Measurements from ENCODE around the gene BOD1L1.

The BOD1L1 gene

DNA sequence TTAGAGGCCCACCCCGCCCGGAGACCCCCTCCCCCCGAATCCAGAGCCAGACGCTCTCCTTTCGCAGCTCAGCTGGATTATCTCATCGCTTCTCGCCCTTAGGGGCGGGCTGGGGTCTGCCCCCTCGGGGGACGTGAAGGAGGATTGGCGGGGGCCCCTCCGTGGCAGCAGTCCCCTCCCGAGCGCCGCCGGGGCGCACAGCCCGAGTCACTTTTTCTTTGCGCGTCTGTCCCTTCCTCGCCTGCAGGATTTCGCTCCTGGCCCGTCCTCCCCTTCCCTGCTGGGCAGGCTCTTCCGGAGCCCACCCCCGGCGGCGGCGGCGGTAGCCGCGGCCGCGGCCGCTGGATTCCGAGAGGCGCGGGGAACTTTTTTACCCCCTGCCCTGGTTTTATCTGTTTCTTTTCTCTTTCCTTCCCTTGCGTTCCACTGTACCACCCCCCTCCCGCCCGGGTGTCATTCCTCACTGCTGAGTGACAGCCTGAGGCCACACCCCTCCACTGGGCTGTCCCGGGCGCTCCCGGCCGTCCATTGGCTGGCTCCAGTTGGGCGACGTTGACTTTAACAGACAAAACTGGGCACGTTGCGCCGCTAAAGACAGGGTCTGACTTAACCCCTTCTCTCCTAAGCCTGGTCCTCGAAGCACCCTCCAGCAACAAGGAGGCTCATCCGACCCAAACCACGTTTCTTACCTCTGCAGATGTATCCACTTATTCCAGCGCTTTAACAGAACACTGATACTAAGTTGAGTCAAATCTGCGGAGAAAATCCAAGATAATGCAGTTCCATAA lies 82.7 kb downstream of the BOD1L1 start:
- Histone ChIP-seq H3K4me2 (ENCODE audit: insufficient read depth, low read length, poor library complexity, severe bottlenecking) (peak overlapping the region; percentile 94), H3K9me3 (replicated peaks in 1 of 2; ENCODE audit: control insufficient read depth in 2 of 2, insufficient read depth in 1 of 2, low read depth in 1 of 2, low read length in 2 of 2) (peaks cover 0 to 35% of the 10 kb centered on the region in 2 donors), H4K8ac (ENCODE audit: low read depth, low read length) (no peak overlapping the region), H2BK5ac (ENCODE audit: low read length) (no peak overlapping the region), H3K18ac (ENCODE audit: low read length) (peak overlapping the region; percentile 35), H3K14ac (ENCODE audit: low read length) (no peak overlapping the region), H2AK5ac (ENCODE audit: low read depth, low read length) (no peak overlapping the region), H3K4me3 (ENCODE audit: low read length in 2 of 2) (peak overlapping the region; percentile 52 to 81), H3K9ac (ENCODE audit: low read depth, low read length, poor library complexity) (no peak overlapping the region), H2BK120ac (ENCODE audit: low read depth, low read length) (no peak overlapping the region), H3K23ac (ENCODE audit: low read depth, low read length, poor library complexity) (no peak overlapping the region), H2BK15ac (ENCODE audit: low read length) (no peak overlapping the region), H3K79me1 (ENCODE audit: low read depth, low read length) (peaks cover 2% of the 10 kb centered on the region), H3K27ac (replicated peaks; ENCODE audit: low read length) (no peak overlapping the region), H3K4ac (ENCODE audit: low read length) (no peak overlapping the region), H4K91ac (ENCODE audit: low read depth, low read length, poor library complexity) (no peak overlapping the region), H3K4me1 (ENCODE audit: control insufficient read depth in 2 of 2, insufficient read depth in 1 of 2, low read depth in 1 of 2, low read length in 2 of 2) (peaks cover 2 to 10% of the 10 kb centered on the region in 2 donors), H2AFZ (ENCODE audit: low read length) (peak overlapping the region; percentile 82), H3K36me3 (replicated peaks in 1 of 2; ENCODE audit: control insufficient read depth in 2 of 2, insufficient read depth in 2 of 2, low read length in 2 of 2) (peaks cover 0 to 18% of the 10 kb centered on the region in 2 donors), H3K27me3 (ENCODE audit: control insufficient read depth in 3 of 3, insufficient read depth in 3 of 3, low read depth in 1 of 3, low read length in 3 of 3) (peaks cover 45 to 78% (median 57%) of the 10 kb centered on the region in 3 experiments), H2BK12ac (ENCODE audit: low read length) (no peak overlapping the region)
- DNase-seq (ENCODE audit: low spot score) = peak; percentile 77
- WGBS, 2 donors (ENCODE audit: extremely low coverage in 2 of 2, insufficient read length in 2 of 2, insufficient replicate concordance in 1 of 2) = no CpG with 5 or more reads among the region's 54 CpGs

DNA sequence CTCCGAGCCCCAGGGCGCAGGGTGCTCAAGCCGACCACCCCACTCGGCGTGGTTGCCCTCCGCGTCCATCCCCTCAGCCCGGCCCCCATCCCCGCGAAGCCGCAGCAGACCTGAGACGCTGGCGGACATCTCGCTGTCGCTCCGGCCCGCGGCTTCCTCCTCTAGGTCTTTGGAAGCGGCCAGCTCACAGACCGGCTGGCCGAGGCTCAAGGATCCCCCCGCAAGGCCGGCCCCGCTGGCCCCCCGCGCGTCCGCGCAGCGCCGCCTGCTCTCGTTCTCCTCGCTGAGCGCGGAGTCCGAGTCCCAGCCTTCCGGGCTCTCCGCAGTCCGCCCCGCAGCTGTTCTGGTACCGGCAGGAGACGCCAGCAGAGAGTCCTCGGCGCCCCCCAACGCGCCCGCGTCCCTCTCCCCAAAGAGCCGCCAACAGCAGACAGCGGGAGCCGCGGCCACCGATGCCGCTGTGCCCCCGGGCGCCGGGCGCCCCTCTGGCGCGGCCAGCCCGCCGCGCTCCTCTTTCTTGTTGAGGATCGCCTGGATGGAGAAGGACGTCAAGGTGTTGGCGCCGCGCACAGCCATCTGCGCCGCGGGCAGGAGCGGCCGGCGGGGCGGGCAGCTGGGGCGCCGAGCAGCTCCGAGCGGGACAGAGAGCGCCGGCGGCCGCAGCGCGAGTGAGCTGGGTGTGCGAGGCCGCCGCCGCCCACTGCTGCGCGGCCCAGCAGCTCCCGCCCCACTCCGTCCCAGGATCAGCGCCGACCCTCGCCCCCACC lies 83.5 kb downstream of the BOD1L1 start, which contains the start of gene NKX3-2:
NKX3-2 (minus strand) TSS at position 670 of the 767 bp plus-strand sequence; CDS start at position 576, 94 bp downstream.
- Histone ChIP-seq H3K36me3 (replicated peaks in 1 of 2; ENCODE audit: control insufficient read depth in 2 of 2, insufficient read depth in 2 of 2, low read length in 2 of 2) (peaks cover 0 to 18% of the 10 kb centered on the region in 2 donors), H3K4me3 (ENCODE audit: low read length in 2 of 2) (peak within 1 kb of the TSS; percentile 52 to 81), H2BK15ac (ENCODE audit: low read length) (no peak within 1 kb of the TSS), H3K4ac (ENCODE audit: low read length) (no peak within 1 kb of the TSS), H2AFZ (ENCODE audit: low read length) (peak within 1 kb of the TSS; percentile 82), H4K8ac (ENCODE audit: low read depth, low read length) (no peak within 1 kb of the TSS), H3K9me3 (replicated peaks in 1 of 2; ENCODE audit: control insufficient read depth in 2 of 2, insufficient read depth in 1 of 2, low read depth in 1 of 2, low read length in 2 of 2) (peaks cover 0 to 41% of the 10 kb centered on the region in 2 donors), H2BK120ac (ENCODE audit: low read depth, low read length) (no peak within 1 kb of the TSS), H3K23ac (ENCODE audit: low read depth, low read length, poor library complexity) (no peak within 1 kb of the TSS), H3K9ac (ENCODE audit: low read depth, low read length, poor library complexity) (peak within 1 kb of the TSS; percentile 70), H3K27ac (replicated peaks; ENCODE audit: low read length) (no peak within 1 kb of the TSS), H2BK12ac (ENCODE audit: low read length) (no peak within 1 kb of the TSS), H3K79me1 (ENCODE audit: low read depth, low read length) (peaks cover 2% of the 10 kb centered on the region), H3K4me2 (ENCODE audit: insufficient read depth, low read length, poor library complexity, severe bottlenecking) (peak within 1 kb of the TSS; percentile 94), H2AK5ac (ENCODE audit: low read depth, low read length) (no peak within 1 kb of the TSS), H3K4me1 (ENCODE audit: control insufficient read depth in 2 of 2, insufficient read depth in 1 of 2, low read depth in 1 of 2, low read length in 2 of 2) (peaks cover 2 to 10% of the 10 kb centered on the region in 2 donors), H3K27me3 (ENCODE audit: control insufficient read depth in 3 of 3, insufficient read depth in 3 of 3, low read depth in 1 of 3, low read length in 3 of 3) (peaks cover 53 to 84% (median 61%) of the 10 kb centered on the region in 3 experiments), H3K14ac (ENCODE audit: low read length) (no peak within 1 kb of the TSS), H3K18ac (ENCODE audit: low read length) (peak within 1 kb of the TSS; percentile 85), H4K91ac (ENCODE audit: low read depth, low read length, poor library complexity) (no peak within 1 kb of the TSS), H2BK5ac (ENCODE audit: low read length) (no peak within 1 kb of the TSS)
- DNase-seq (ENCODE audit: low spot score) = no peak
- WGBS, 2 donors (ENCODE audit: extremely low coverage in 2 of 2, insufficient read length in 2 of 2, insufficient replicate concordance in 1 of 2) = no CpG with 5 or more reads among the region's 96 CpGs

DNA sequence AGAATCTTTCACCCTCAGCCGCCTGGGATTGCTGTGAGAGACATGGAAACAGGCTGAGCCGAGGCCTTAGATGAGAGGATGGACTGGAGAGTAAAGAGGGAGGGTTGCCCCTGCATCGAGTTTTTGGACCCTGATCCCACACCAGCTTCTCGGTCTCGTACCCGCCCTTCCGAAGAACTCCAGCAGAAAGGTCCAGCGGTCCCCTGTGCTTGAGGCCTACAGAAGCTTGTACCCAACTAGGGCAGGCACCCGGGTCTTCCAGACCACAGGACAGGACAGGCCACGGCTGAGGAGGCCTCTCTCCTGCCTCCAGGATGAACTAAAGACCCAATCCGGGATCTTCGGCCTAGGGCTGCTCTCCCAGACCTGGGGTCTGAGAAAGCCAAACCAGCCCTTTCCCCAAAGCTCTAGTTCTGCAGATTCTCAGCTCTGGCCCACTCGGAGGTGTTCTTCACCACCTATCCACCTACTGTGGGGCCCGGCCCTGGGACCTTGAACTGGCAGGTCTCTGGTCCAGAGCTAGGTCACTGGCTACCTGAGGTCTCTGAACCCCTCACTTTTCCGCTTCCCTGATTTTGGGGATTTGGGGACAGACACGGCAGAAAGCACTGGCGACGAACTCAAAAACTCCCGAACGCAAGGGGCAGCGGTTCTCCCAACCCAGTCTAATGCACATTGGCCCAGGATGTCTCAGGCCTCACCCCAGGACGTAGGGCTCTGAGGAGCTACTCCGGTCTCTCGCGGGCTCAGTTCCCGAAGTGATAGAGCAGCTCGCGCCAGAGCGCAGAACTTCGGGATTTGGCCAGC lies 84.3 kb downstream of the BOD1L1 start:
- H2BK120ac ChIP-seq (ENCODE audit: low read depth, low read length) = no peak overlapping the region
- no peak overlapping the region for H3K9ac ChIP-seq (ENCODE audit: low read depth, low read length, poor library complexity)
- no peak overlapping the region for H2BK12ac ChIP-seq (ENCODE audit: low read length)
- peak overlapping the region; percentile 82 for H2AFZ ChIP-seq (ENCODE audit: low read length)
- WGBS, 2 donors (ENCODE audit: extremely low coverage in 2 of 2, insufficient read length in 2 of 2, insufficient replicate concordance in 1 of 2) = no CpG with 5 or more reads among the region's 30 CpGs
- no peak for DNase-seq (ENCODE audit: low spot score)
- peak overlapping the region; percentile 52 to 81 for H3K4me3 ChIP-seq (ENCODE audit: low read length in 2 of 2)
- H3K18ac ChIP-seq (ENCODE audit: low read length) = peak overlapping the region; percentile 85
- peaks cover 2 to 47% of the 10 kb centered on the region in 2 donors for H3K9me3 ChIP-seq (replicated peaks in 1 of 2; ENCODE audit: control insufficient read depth in 2 of 2, insufficient read depth in 1 of 2, low read depth in 1 of 2, low read length in 2 of 2)
- no peak overlapping the region for H2BK5ac ChIP-seq (ENCODE audit: low read length)
- H3K36me3 ChIP-seq (replicated peaks in 1 of 2; ENCODE audit: control insufficient read depth in 2 of 2, insufficient read depth in 2 of 2, low read length in 2 of 2) = peaks cover 0 to 18% of the 10 kb centered on the region in 2 donors
- H3K4me2 ChIP-seq (ENCODE audit: insufficient read depth, low read length, poor library complexity, severe bottlenecking) = peak overlapping the region; percentile 94
- H3K79me1 ChIP-seq (ENCODE audit: low read depth, low read length) = peaks cover 2% of the 10 kb centered on the region
- peaks cover 61 to 86% (median 69%) of the 10 kb centered on the region in 3 experiments for H3K27me3 ChIP-seq (ENCODE audit: control insufficient read depth in 3 of 3, insufficient read depth in 3 of 3, low read depth in 1 of 3, low read length in 3 of 3)
- H3K4ac ChIP-seq (ENCODE audit: low read length) = no peak overlapping the region
- no peak overlapping the region for H3K14ac ChIP-seq (ENCODE audit: low read length)
- H3K23ac ChIP-seq (ENCODE audit: low read depth, low read length, poor library complexity) = no peak overlapping the region
- H3K4me1 ChIP-seq (ENCODE audit: control insufficient read depth in 2 of 2, insufficient read depth in 1 of 2, low read depth in 1 of 2, low read length in 2 of 2) = peaks cover 2 to 10% of the 10 kb centered on the region in 2 donors
- H4K8ac ChIP-seq (ENCODE audit: low read depth, low read length) = no peak overlapping the region
- H2BK15ac ChIP-seq (ENCODE audit: low read length) = no peak overlapping the region
- H3K27ac ChIP-seq (replicated peaks; ENCODE audit: low read length) = no peak overlapping the region
- H2AK5ac ChIP-seq (ENCODE audit: low read depth, low read length) = no peak overlapping the region
- H4K91ac ChIP-seq (ENCODE audit: low read depth, low read length, poor library complexity) = no peak overlapping the region

Measured in neuronal stem cell (in vitro differentiated cells).